ENCODE data around the gene CAMSAP1. TPM values are rescaled to one million over a fixed set of nuclear protein-coding genes. Genes with fewer than 3 reads are reported as not detected.

CAMSAP1 gene
- total and polyA plus RNA-seq, 2 of the 4 experiments (the other 2 are of a cell fraction): 8.2 to 19.5 TPM

DNA sequence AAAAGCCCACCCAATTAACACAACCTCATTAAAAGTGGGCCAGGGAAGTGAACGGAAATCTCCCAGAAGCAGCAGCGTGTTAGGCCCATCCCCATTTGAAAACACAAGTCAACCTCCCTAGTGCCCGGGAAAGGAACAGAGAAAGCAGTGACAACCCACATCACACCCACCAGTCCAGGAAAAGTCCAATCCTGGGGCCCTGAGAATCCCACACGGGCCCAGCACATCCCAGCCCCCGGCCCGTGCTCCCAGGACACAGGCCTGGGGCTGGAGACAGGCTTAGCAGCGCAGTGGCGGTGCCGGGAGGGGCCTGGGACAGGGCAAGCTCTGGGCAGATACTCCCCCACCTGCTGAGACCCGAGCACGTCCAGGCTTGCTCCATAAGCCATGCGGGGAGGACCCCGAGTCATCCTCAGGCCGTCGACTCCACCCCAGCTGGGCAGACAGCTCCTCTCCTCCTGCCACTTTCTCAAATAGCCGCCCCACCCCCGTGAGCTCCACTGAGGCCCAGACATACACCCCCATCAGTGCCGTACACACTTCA, 104.4 kb downstream of the CAMSAP1 start:
- H3K27me3 ChIP-seq (ENCODE audit: control insufficient read depth, insufficient read depth, low read length): no peaks in the 10 kb centered on the region
- no peak overlapping the region for H3K27ac ChIP-seq (ENCODE audit: insufficient read depth, low read length)
- in situ Hi-C loops (cut with MboI; ENCODE audit: low sequenced_read_pairs): no loop called here
- dilution Hi-C loops (cut with HindIII; ENCODE audit: low sequenced_read_pairs, unreplicated experiment): no loop called here
- no peak overlapping the region for H3K4me3 ChIP-seq (ENCODE audit: insufficient read depth, low read depth, low read length)
- H3K4me1 ChIP-seq (ENCODE audit: control insufficient read depth, insufficient read depth, low read length): peaks cover 6% of the 10 kb centered on the region
- ChIA-PET CTCF (no interaction called here), POLR2A (ENCODE audit: unreplicated experiment) (no interaction called here)
- no peak overlapping the region for H4K91ac ChIP-seq (ENCODE audit: insufficient read depth, low read depth, low read length)
- H3K9ac ChIP-seq (ENCODE audit: low read depth, low read length): no peak overlapping the region
- H2BK15ac ChIP-seq (ENCODE audit: low read depth, low read length): no peak overlapping the region
- H3K79me1 ChIP-seq (ENCODE audit: low read depth in 1 of 2, low read length in 2 of 2): no peaks in the 10 kb centered on the region; a peak in 1 of 4 replicates
- no peaks in the 10 kb centered on the region for H4K20me1 ChIP-seq (ENCODE audit: insufficient read depth, low read length)
- H3K18ac ChIP-seq (ENCODE audit: low read depth, low read length): no peak overlapping the region
- H3K9me1 ChIP-seq (ENCODE audit: insufficient read depth, low read length): peaks cover 3% of the 10 kb centered on the region; the same call in 1 of the 2 replicates
- no peak overlapping the region for H2BK5ac ChIP-seq (ENCODE audit: low read depth, low read length, poor library complexity, severe bottlenecking)
- no peak overlapping the region for H3K14ac ChIP-seq (replicated peaks; ENCODE audit: low read depth, low read length)
- H3K4ac ChIP-seq (ENCODE audit: low read depth, low read length): no peak overlapping the region
- H3K36me3 ChIP-seq (ENCODE audit: control insufficient read depth, insufficient read depth, low read length): no peaks in the 10 kb centered on the region
- ATAC-seq (ENCODE audit: low read depth): no peak
- H4K5ac ChIP-seq (ENCODE audit: low read depth, low read length): no peak overlapping the region
- no TSS peak for BruUV-seq (replicated peaks)
- DNase-seq: no peak
- intact Hi-C loops (cut with micrococcal nuclease): no loop called here
- H2BK120ac ChIP-seq (ENCODE audit: low read depth, low read length): no peak overlapping the region
- no peak for TF ChIP-seq RCOR1 (IDR thresholded peaks at IDR 0.05; ENCODE audit: insufficient replicate concordance, low read length)
- TF ChIP-seq NFE2L2 (IDR thresholded peaks at IDR 0.05; ENCODE audit: low read depth, low read length): no peak
- TF ChIP-seq CEBPB (IDR thresholded peaks at IDR 0.05; ENCODE audit: low read depth, low read length): no peak
- H3K56ac ChIP-seq (ENCODE audit: extremely low read depth, insufficient read depth, low read length): no peak overlapping the region
- H3K4me2 ChIP-seq (ENCODE audit: low read depth, low read length): no peak overlapping the region
- no peak overlapping the region for H2AK5ac ChIP-seq (ENCODE audit: low read depth, low read length)
- no peak overlapping the region for H4K8ac ChIP-seq (ENCODE audit: low read depth in 2 of 2, low read length in 2 of 2)
- H2AFZ ChIP-seq (replicated peaks; ENCODE audit: low read length, poor library complexity): no peak overlapping the region
- H3K9me3 ChIP-seq (ENCODE audit: control insufficient read depth, insufficient read depth, low read length): no peaks in the 10 kb centered on the region
- no peak overlapping the region for H2BK20ac ChIP-seq (ENCODE audit: low read depth, low read length)
- H3K23ac ChIP-seq (ENCODE audit: low read depth, low read length): no peak overlapping the region
- no peak overlapping the region for H2AK9ac ChIP-seq (replicated peaks; ENCODE audit: low read depth, low read length, poor library complexity)
- 76% methylated on average over 10 of the region's 18 CpGs; no CpG with 5 or more reads in 1 of the 2 experiments for WGBS, 2 experiments (ENCODE audit: extremely low coverage in 2 of 2, insufficient read length in 1 of 2)

All from IMR-90 (cell line).